C4-2B (cell line): Measurements from ENCODE around the gene ZNF618.

Experiments
- CTCF ChIP-seq: fragments of 450-650 bp; conservative IDR thresholded peaks from 2 replicates; pipeline ENCODE4 v1.5.1; 2017; ENCODE audit warnings: mild to moderate bottlenecking
- ZFX ChIP-seq: fragments of 450-650 bp; IDR thresholded peaks from 2 replicates; pipeline ENCODE4 v1.6.1; 2017

GRCh38 chr9:113899205-113899604, 23.1 kb downstream of the ZNF618 start:
- TF ChIP-seq CTCF (no peak), ZFX (no peak)
